ENCODE results near the gene IFITM10.

IFITM10 gene

DNA sequence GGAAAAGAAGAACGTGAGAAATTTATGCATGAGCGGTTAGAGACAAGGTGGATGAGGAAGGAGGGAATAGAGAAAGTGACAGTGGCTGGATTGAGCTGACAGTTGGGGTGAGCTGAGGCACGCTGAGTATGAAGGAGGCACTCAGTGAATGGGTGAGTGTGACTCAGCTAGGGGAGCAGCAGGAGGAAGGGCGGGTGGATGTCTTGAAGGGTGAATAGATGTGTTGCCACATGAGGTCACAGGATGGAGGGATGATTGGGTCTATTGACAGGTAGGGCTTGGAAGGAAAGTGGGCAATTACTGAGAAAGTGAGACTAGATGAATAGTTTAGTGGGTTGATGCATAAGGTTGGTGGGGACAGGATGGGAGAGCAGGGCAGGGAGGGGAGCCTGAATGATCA, 8.0 kb downstream of the IFITM10 start:
- no peak overlapping the region for H3K27ac ChIP-seq
- H3K9me3 ChIP-seq (ENCODE audit: low read depth, low read length) = no peaks in the 10 kb centered on the region
- no peak overlapping the region for H3K4me3 ChIP-seq
- no peak overlapping the region for H3K9ac ChIP-seq (ENCODE audit: insufficient read length)
- no peak for DNase-seq (ENCODE audit: low read depth, low spot score)
- TF ChIP-seq EZH2 (IDR thresholded peaks at IDR 0.05) = no peak
- no peak for TF ChIP-seq FOXP2 (optimal IDR thresholded peaks at IDR 0.05; ENCODE audit: control extremely low read depth, extremely low read length, insufficient read depth)
- TF ChIP-seq POLR2AphosphoS5 (IDR thresholded peaks at IDR 0.05; ENCODE audit: borderline replicate concordance, low read depth, low read length) = no peak
- H3K36me3 ChIP-seq (ENCODE audit: insufficient read depth, low read length) = no peaks in the 10 kb centered on the region

DNA sequence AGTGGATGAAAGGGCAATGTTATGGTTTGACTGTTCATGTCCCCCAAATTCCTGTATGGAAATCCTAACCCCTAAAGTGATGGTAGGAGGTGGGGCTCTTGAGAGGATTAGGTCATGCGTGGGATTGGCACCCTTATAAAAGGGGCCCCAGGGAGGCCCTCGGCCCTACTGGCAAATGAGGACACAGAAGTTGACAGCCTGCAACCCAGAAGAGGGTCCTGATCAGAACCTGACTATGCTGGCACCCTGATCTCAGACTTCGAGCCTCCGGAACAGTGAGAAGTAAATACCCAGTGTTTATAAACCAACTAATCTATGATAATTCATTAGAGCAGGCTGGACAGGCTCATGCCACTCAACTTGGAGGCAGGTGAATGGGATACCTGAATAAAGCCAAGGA, 8.7 kb downstream of the IFITM10 start:
- Histone ChIP-seq H3K9ac (ENCODE audit: insufficient read length) (no peak overlapping the region), H3K4me3 (no peak overlapping the region), H3K27ac (no peak overlapping the region), H3K9me3 (ENCODE audit: low read depth, low read length) (no peaks in the 10 kb centered on the region), H3K36me3 (ENCODE audit: insufficient read depth, low read length) (no peaks in the 10 kb centered on the region)
- DNase-seq (ENCODE audit: low read depth, low spot score) = no peak
- TF ChIP-seq POLR2AphosphoS5 (IDR thresholded peaks at IDR 0.05; ENCODE audit: borderline replicate concordance, low read depth, low read length) (no peak), EZH2 (IDR thresholded peaks at IDR 0.05) (no peak), FOXP2 (optimal IDR thresholded peaks at IDR 0.05; ENCODE audit: control extremely low read depth, extremely low read length, insufficient read depth) (no peak)

DNA sequence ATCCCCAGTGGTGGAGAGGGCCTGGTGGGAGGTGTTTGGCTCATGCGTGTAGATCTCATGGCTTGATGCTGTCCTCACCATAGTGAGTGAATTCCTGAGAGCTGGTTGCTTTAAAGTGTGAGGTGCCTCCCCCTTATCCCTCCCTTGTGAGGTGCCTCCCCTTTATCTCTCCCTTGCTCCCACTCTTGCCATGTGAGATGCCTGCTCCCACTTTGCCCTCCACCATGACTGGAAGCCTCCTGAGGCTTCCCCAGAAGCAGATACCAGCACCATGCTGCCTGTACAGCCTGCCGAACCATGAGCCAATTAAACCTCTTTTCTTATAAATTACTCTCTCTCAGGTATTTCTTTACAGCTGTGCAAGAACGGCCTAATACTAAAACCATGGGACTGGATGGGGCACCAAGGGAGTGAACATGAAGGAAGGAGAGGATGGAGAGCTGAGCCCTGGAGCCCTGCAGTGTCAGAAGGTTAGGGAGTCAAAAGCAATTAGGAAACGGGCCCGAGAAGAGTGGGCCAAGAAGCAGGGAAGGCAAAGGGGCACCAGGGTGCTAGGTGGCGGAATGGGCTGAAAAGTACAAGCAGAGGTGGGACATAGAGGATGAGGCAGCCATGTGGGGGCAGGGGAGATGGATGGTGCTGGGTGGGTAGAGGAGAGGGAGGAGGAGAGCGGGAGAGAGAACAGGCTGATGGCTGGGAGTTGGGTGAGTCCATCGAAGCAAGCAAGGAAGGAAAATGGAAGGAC, 9.4 kb downstream of the IFITM10 start:
- no peak for TF ChIP-seq EZH2 (IDR thresholded peaks at IDR 0.05)
- no peak for TF ChIP-seq FOXP2 (optimal IDR thresholded peaks at IDR 0.05; ENCODE audit: control extremely low read depth, extremely low read length, insufficient read depth)
- no peak for TF ChIP-seq POLR2AphosphoS5 (IDR thresholded peaks at IDR 0.05; ENCODE audit: borderline replicate concordance, low read depth, low read length)

DNA sequence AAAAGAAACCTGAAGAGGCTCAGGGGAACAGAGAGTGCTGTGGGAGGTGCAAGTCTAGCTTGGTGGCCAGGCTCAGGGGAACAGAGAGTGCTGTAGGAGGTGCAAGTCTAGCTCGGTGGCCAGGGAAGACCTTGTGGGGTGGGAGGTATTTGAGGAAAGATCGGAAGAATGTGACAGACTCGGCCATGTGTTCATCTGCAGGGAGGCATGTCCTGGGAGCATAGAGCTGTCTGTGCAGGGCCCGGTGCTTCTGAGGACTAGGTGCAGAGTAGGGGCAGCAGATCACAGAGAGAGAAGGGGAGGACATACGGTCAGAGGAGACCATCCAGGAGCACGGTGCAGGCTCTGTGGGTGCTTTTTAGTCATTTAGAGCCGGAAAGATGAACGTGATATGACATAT, 10.8 kb downstream of the IFITM10 start:
- TF ChIP-seq POLR2AphosphoS5 (IDR thresholded peaks at IDR 0.05; ENCODE audit: borderline replicate concordance, low read depth, low read length) = no peak
- TF ChIP-seq FOXP2 (optimal IDR thresholded peaks at IDR 0.05; ENCODE audit: control extremely low read depth, extremely low read length, insufficient read depth) = no peak
- TF ChIP-seq EZH2 (IDR thresholded peaks at IDR 0.05) = no peak
- no peaks in the 10 kb centered on the region for H3K9me3 ChIP-seq (ENCODE audit: low read depth, low read length)

More for the DNA sequence above, 9.4 kb downstream of the IFITM10 start:
- no peaks in the 10 kb centered on the region for H3K9me3 ChIP-seq (ENCODE audit: low read depth, low read length)
- no peak overlapping the region for H3K27ac ChIP-seq
- no peaks in the 10 kb centered on the region for H3K36me3 ChIP-seq (ENCODE audit: insufficient read depth, low read length)
- H3K9ac ChIP-seq (ENCODE audit: insufficient read length) = no peak overlapping the region
- no peak overlapping the region for H3K4me3 ChIP-seq
- no peak for DNase-seq (ENCODE audit: low read depth, low spot score)

DNA sequence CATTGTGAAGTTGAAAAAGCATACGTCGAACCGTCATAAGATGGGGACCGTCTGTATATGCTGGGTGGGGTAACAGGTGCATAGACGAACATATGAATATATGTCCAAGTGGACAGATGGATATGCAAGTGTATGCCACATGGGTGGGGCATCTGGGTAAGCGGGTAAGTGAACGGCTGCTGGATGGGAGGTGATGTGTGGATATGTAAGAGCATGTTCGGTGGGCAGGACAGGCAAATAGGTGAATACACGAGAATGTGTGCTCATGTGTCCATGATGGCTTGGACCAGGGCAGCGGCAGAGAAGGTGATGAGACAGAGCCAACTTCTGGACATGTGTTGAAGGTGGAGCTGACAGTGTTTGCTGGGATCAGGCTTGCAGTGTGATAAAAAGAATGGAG, 12.0 kb downstream of the IFITM10 start:
- Histone ChIP-seq H3K9me3 (ENCODE audit: low read depth, low read length) (no peaks in the 10 kb centered on the region), H3K27ac (no peak overlapping the region), H3K4me3 (no peak overlapping the region), H3K36me3 (ENCODE audit: insufficient read depth, low read length) (no peaks in the 10 kb centered on the region), H3K9ac (ENCODE audit: insufficient read length) (no peak overlapping the region)
- DNase-seq (ENCODE audit: low read depth, low spot score) = no peak
- TF ChIP-seq FOXP2 (optimal IDR thresholded peaks at IDR 0.05; ENCODE audit: control extremely low read depth, extremely low read length, insufficient read depth) = no peak
- TF ChIP-seq POLR2AphosphoS5 (IDR thresholded peaks at IDR 0.05; ENCODE audit: borderline replicate concordance, low read depth, low read length) = no peak
- no peak for TF ChIP-seq EZH2 (IDR thresholded peaks at IDR 0.05)

More for the DNA sequence above, 10.8 kb downstream of the IFITM10 start:
- no peak for DNase-seq (ENCODE audit: low read depth, low spot score)
- Histone ChIP-seq H3K36me3 (ENCODE audit: insufficient read depth, low read length) (no peaks in the 10 kb centered on the region), H3K9ac (ENCODE audit: insufficient read length) (no peak overlapping the region), H3K27ac (no peak overlapping the region), H3K4me3 (no peak overlapping the region)

DNA sequence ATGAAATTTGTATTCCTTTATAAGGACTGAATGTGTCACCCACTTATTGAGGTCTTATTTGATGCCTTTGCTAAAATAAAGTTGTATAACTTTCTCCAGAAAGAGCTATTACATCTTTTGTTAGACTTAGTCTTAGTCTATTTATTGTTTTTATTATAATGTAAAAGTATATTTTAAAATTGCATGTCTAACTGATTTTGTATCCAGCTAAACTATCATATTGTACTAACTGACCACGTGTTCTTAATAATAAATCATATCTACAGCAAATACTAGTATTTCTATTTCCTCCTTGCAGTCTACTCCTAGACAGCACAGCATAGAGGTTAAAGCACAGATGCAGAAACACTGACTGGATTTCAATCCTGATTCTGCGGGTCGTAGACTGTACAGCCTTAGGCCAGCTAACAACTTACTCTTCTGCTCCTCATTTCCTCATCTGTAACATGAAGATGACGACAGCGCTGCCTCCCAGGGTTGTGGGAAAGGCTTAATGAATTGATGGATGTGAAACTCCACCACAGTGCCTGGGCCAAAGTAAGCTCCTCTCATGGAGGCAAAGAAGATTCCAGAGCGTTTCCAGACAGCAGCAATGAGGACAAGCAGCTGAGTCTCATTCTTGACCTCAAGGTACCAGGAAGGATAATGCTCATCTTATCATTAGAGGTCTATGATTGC, 13.2 kb downstream of the IFITM10 start:
- TF ChIP-seq FOXP2 (optimal IDR thresholded peaks at IDR 0.05; ENCODE audit: control extremely low read depth, extremely low read length, insufficient read depth) (no peak), POLR2AphosphoS5 (IDR thresholded peaks at IDR 0.05; ENCODE audit: borderline replicate concordance, low read depth, low read length) (no peak), EZH2 (IDR thresholded peaks at IDR 0.05) (no peak)
- Histone ChIP-seq H3K9me3 (ENCODE audit: low read depth, low read length) (no peaks in the 10 kb centered on the region), H3K4me3 (no peak overlapping the region), H3K36me3 (ENCODE audit: insufficient read depth, low read length) (no peaks in the 10 kb centered on the region), H3K9ac (ENCODE audit: insufficient read length) (no peak overlapping the region), H3K27ac (no peak overlapping the region)
- no peak for DNase-seq (ENCODE audit: low read depth, low spot score)

DNA sequence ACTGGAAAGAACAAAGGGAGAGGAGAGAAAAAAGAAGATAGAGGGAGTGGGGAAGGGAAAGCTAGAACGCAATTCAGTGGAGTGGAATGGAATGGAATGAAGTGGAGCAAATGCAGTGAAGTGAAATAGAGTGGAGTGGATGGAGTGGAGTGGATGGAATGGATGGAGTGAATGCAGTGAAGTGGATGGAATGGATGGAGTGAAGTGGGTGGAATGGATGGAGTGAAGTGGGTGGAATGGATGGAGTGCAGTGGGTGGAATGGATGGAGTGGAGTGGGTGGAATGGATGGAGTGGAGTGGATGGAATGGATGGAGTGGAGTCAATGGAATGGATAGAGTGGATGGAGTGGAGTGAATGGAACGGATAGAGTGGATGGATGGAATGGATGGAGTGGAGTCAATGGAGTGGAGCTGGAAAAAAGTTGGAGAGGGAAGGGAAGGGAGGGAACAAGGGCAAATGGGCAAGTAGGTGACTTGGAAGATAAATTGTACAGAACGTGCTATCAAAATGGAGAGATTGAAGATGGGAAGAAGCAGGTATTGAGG, 13.9 kb downstream of the IFITM10 start:
- no peak overlapping the region for H3K9ac ChIP-seq (ENCODE audit: insufficient read length)
- no peak for TF ChIP-seq EZH2 (IDR thresholded peaks at IDR 0.05)
- no peak for TF ChIP-seq POLR2AphosphoS5 (IDR thresholded peaks at IDR 0.05; ENCODE audit: borderline replicate concordance, low read depth, low read length)
- no peak for TF ChIP-seq FOXP2 (optimal IDR thresholded peaks at IDR 0.05; ENCODE audit: control extremely low read depth, extremely low read length, insufficient read depth)
- H3K27ac ChIP-seq = no peak overlapping the region
- H3K4me3 ChIP-seq = no peak overlapping the region
- H3K36me3 ChIP-seq (ENCODE audit: insufficient read depth, low read length) = no peaks in the 10 kb centered on the region
- no peak for DNase-seq (ENCODE audit: low read depth, low spot score)
- H3K9me3 ChIP-seq (ENCODE audit: low read depth, low read length) = no peaks in the 10 kb centered on the region

DNA sequence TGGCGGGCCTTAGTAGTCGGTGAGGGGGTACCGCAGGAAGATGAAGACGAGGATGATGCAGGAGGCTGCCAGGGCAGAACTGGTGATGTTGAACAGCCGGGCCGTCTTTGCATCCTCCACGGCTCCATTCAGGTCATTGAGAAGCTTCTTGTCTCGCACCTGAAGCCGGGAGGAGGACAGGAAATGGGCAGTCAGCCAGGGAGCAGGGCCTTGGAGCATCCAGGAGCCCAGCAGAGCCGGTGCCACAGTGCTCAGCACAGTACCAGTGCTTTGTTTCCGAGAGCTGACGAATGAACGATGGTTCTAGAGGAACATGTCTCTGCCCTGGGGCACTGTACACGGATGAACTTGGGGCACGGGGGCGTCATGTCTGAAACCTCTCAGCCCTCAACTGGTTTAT, 15.1 kb downstream of the IFITM10 start:
- H3K9me3 ChIP-seq (ENCODE audit: low read depth, low read length) = no peaks in the 10 kb centered on the region
- H3K36me3 ChIP-seq (ENCODE audit: insufficient read depth, low read length) = no peaks in the 10 kb centered on the region
- no peak for DNase-seq (ENCODE audit: low read depth, low spot score)
- no peak overlapping the region for H3K27ac ChIP-seq
- no peak overlapping the region for H3K9ac ChIP-seq (ENCODE audit: insufficient read length)
- no peak for TF ChIP-seq POLR2AphosphoS5 (IDR thresholded peaks at IDR 0.05; ENCODE audit: borderline replicate concordance, low read depth, low read length)
- no peak overlapping the region for H3K4me3 ChIP-seq

Measured in SK-N-MC (cell line).